GM12873 (cell line): ENCODE results near the gene GSG1.

Source experiments
- CTCF ChIP-seq: IDR thresholded peaks from 2 replicates; pipeline ENCODE4 v1.5.1; 2012; ENCODE audit warnings: low read depth, mild to moderate bottlenecking, moderate library complexity, low read length, control low read depth; ENCODE audit not compliant: insufficient read depth; ENCODE audit errors: missing control alignments

The GSG1 gene

DNA sequence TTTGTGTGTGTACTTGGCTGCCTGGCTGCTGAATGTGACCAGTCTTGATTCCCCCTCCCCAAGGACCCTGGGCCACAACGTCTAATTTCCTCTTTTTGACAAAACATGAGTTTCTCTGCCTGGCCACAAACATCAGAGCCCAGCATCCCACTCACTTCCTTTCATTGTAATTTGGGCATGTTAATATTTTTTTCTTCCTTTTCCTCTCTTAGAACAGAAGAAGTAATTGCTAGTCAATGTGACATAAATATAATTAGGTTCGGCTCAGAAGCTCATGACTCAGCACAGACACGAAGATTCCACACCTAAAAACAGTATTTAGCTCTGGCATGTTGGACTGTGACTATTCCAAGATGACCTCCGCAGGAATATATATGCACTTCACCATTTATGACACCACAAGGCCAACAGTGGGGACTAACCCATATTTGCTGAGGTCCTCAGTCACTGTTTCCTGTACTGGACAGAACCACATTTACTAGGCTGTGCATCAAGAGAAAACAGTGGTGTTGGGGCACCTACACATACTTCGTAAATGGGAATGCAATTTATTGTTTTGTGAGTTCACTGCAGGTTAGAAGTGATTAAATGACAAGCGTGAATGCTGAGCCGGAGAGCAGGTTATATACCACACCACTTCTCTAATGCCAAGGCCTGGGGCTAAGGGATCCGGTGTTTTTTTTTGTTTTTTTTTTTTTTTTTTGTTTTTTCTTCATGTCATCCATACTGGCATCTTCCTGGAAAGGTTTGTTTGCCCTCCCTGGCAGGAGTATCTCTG is 4.2 kb downstream of the GSG1 start:
- no peak for TF ChIP-seq CTCF

GRCh38 chr12:13097491-13098011 is 5.9 kb downstream of the GSG1 start:
- TF ChIP-seq CTCF = no peak

DNA sequence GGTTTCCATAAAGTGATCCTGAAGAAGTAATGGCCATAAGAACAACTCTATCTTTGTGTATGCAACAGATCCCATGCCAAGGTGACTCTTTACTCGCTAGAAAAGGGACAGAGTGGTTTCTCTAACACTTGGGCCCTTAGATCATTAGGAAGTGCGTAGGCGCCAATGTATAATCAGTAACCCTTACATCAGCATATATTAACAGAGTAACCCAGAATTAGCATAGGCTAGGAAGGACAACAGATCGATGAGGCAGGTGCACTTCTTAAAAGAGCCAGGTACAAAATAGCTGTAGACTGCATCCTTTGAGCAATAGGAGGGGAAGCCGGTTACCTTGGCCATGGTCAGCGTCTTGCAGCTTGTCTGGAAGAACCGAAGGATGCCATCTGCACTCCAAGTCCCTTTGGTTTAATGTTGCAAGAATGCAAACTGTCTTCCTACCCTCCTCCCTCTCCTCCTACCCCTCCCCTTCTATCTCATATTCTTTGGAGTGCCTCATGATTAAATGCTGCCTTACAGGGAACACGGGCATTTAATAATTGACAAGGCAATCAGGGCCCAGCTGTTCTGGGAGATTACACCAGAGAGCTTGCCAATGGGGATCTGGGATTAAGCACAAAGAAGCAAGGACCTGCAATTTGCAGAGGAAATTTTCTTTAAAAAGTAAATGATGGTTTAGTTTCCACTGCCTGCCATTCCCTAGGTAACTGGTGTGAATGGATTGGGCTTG is 8.0 kb downstream of the GSG1 start:
- no peak for TF ChIP-seq CTCF

DNA sequence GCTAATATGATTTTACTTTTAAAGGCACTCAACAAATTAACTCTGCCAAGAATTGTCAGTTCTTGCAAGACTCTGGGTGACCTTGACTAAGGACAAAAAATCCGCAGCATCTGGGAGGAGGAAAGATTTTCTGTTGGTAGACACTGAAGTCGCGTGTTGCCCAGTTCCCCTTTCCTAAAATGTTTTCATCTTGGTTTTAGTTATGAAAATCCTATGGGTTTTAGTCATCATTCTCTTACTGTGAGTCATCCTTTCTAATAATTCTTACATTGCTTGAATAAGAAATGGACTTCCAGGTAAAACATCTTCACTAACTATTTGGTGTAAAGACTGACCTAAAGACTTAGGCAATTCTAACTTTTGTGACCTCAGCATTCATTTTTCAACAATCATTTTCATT is 9.1 kb downstream of the GSG1 start:
- no peak for TF ChIP-seq CTCF

GRCh38 chr12:13093848-13094220 is 9.6 kb downstream of the GSG1 start:
- no peak for TF ChIP-seq CTCF

- TF ChIP-seq CTCF = no peak
These were observed 10.1 kb downstream of the GSG1 start for GRCh38 chr12:13093191-13093847.

DNA sequence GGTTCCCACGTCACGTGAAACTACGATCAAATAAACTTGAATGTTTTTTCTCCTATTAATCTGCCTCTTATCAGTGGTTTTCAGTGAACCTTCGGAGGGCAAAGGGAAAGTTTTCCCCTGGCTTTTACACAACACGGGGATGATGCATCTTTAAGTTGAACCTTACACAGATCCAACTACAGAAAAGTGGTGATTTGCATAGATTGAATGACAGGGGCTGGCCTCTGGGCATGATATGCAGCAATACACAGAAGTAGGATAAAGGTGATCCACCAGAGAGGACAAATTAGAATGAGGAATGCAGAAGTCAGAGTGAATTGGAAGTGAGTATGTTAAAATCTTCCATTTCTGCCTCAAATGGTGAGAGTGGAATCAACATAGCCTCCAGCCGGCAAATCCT is 11.6 kb downstream of the GSG1 start:
- no peak for TF ChIP-seq CTCF
